Measurements from ENCODE around the gene RPL26.
"Not testable (repeated sequence)": the region's sequence is repeated elsewhere in the genome, so short reads cannot be mapped to it uniquely, and the experiment has no call there.

Gene RPL26

DNA sequence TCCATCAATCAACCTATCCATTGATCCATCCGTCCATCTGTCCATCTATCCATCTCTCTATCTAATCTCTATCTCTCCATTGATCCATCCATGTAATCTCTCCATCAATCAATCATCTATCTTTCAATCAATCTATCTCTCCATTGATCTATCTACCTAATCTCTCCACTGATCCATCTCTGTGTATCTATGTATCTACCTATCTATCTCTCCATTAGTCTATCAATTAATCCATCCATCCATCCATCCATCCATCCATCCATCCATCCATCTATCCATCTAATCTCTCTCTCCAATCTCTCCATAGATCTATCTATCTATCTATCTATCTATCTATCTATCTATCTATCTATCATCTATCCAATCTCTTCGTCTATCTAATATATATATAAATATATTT, 18.1 kb upstream of the RPL26 start:
- no peak for DNase-seq (ENCODE audit: low read depth, low spot score)
- H3K4me3 ChIP-seq (ENCODE audit: low read length) = no peak overlapping the region

DNA sequence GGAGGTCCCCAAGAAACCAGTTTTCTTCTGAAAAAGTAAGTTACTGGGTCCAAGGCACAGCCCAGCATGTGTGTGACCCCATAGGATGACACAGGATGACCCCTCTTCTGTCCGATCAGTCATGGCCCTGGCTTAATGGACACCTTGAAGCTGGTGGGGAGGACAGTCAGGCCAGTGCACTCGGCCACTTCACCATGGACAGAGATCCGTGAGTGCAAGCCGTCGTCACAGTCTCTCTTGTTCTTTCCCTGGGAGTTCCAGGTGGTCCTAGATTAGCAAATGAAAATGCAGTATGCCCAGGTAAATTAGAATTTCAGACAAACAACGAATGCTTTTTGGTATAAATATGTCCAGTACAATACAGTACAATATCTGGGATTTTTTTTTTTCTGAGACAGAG, 16.0 kb upstream of the RPL26 start:
- DNase-seq (ENCODE audit: low read depth, low spot score) = no peak
- H3K4me3 ChIP-seq (ENCODE audit: low read length) = no peak overlapping the region

DNA sequence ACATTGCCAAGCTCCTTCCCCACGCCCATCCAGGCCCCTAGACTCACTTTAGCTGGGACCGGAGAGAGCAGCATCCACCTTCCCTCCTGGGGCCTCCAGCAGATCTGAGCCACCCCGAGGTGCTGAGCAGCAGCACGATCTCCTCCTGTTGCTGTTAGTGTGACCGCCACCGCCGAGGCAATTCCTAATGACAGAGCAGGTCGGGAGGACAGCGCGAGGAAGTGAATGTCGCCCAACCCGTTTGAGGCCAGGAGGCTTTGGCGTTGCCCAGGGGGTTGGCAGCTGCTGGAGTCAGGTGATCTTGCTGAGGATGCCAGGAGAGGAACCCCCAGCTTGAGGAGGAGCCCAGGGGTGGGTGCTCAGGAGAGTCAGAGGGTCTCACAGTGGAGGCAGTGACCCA, 14.6 kb upstream of the RPL26 start, which contains the start of gene RNF222:
TSS of gene RNF222 (minus strand) at position 192 of the 400 bp plus-strand sequence. CDS start 4,366 bp downstream, outside the sequence.
- DNase-seq (ENCODE audit: low read depth, low spot score) = no peak
- H3K4me3 ChIP-seq (ENCODE audit: low read length) = no peak within 1 kb of the TSS

DNA sequence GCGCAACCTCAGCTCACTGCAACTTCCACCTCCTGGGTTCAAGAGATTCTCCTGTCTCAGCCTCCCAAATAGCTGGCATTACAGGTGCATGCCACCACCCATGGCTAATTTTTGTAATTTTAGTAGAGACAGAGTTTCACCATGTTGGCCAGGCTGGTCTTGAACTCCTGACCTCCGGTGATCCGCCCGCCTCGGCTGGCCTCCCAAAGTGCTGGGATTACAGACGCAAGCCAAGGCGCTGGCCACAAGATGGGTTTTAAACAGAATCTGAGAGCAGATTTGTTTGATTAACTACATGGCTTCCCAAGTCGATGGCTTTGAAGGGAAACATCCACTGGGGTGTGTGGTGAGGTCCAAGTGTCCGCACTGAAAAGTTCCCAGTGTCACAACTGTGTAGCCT, 11.5 kb upstream of the RPL26 start:
- DNase-seq (ENCODE audit: low read depth, low spot score); H3K4me3 ChIP-seq (ENCODE audit: low read length): not testable (repeated sequence)

DNA sequence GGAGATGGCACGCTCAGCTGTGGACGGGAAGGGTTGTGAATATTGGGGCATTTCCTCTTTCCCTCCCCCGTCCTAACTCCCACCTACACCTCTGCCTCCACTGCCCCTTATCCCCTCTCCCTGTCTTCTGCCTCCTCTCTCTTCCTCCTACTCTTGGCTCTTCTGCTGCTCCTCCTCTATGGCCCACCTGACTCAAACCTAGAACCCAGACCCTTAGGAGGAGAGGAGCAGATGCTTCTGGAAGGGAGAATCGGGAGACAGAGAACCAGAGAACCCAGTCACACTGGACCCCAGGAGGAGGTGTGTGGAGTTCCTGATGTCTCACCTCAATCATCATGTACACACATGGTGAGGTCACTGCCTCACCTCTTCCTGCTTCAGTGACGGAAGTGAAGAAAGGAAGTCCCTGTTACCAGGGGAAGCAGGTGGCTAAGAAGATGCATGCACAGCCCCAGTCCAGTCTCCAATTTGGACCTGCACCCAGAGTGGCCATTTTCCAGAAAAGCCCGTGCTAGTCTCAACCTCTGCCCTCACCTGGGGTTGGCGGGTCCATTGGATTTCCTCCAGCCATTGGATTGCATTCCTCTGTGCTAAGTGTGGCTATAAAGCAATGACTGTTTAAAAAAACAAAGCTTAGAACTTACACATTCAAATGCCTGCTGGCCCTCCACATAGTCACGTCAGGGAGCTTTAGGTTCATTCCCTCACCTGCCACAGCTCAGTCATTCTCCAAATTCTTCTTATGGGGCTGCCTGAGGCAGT, 10.7 kb upstream of the RPL26 start:
- DNase-seq (ENCODE audit: low read depth, low spot score) = no peak
- H3K4me3 ChIP-seq (ENCODE audit: low read length) = no peak overlapping the region

DNA sequence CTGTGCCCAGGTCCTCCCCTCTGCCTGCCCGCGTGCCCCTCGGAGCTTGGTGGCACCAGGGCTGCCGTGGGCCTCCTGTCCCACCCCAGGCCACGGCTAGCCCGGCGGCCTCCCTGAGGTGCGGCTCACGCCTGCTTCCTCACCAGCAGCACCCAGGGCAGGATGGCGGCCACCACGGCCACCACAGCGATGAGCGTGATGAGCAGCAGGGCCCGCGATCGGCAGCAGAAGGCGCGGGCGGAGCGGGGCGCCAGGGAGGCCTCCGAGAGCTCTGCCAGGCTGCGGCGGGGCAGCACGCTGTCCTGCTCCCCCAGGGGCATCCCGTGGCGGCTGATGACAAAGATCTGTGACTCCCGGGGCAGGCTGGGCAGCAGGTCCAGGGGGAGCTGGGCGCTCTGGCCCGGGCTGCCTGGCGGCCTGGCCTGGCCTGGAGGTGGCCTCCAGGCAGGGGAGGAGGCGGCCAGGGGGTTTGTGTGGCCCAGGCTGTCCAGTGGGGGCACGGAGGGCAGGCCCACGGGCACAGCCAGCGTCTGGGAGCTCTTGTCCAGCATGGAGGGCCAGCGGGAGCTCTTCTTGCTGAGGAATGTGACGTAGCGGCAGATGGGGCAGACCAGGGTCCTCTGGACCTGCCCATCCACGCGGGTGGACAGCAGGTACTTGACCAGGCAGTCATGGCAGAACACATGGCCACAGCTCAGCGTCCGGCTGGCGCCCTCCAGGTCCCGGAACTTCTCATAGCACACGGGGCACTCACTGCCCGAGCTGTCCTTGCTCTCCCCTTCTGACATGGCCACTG, 9.9 kb upstream of the RPL26 start:
- no peak overlapping the region for H3K4me3 ChIP-seq (ENCODE audit: low read length)
- DNase-seq (ENCODE audit: low read depth, low spot score) = no peak

DNA sequence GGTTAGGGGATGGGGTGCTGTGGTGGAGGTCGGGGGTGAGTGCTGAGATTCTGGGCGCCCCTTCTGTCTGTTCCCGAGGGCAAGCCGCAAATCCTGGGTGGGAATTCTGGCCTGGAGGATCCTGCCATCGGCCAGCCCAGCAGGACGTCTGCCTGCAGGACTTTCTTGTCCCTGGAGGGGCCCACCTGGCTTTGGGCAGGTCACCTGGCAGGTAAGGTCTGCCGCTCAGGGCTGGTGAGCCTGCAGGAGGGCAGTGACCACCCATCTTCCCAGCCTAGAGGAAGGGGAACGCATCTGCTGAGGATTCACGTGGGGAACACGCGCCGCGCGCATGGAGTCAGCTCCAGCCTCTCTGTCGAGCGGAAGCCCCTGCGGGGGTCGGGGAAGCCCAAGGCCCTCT, 9.3 kb upstream of the RPL26 start:
- no peak overlapping the region for H3K4me3 ChIP-seq (ENCODE audit: low read length)
- no peak for DNase-seq (ENCODE audit: low read depth, low spot score)

DNA sequence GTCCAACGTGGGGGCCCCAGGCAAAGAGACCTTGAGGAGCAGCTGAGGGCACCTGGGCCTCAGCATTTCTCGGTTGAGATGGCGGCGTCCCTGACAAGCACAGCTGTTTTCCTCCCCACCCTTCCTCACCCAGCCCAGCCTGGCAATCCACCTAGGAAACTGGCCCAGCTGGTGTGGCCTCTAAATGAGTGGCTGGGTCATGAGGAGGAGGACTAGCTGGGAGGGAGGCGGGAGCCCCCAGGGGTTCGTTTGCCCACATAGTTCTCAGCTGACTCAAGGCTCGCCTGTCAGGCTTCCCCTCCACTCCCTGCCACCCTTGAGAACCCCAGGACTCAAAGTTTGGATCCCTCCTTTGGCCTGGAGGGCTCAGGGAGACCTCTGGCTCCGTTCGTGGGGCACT, 8.7 kb upstream of the RPL26 start:
- H3K4me3 ChIP-seq (ENCODE audit: low read length) = no peak overlapping the region
- no peak for DNase-seq (ENCODE audit: low read depth, low spot score)

DNA sequence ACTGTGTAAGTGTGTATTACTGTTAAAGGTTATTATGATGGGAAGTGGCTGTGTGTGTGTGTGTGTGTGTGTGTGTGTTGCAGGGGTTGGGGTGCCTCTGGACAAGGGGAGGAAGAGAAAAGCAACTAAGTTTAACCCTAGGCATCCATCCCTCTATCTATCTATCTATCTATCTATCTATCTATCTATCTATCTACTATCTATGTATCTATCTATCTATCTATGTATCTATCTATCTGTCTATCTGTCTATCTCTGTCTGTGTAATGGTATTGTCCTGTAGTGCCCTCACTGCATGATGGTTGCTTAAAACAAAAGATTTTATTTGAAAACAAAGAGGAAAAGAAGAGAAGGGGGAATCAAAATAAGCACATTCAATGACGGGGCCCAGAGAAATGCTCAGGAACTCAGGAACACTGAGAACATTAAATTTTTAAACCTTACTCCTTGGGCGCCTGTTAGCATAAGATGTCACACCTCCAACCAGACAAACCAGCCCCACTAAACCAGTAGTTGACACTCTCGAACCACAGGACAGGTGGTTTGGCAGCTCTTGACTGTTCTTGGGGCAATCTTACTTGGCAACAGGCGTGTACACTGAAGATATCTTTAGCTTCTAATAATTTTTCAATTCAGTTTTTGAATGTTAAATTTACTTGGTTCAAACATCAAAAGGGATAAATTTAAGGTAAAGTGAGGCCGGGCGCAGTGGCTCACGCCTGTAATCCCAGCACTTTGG, 5.1 kb upstream of the RPL26 start:
- no peak for DNase-seq (ENCODE audit: low read depth, low spot score)

DNA sequence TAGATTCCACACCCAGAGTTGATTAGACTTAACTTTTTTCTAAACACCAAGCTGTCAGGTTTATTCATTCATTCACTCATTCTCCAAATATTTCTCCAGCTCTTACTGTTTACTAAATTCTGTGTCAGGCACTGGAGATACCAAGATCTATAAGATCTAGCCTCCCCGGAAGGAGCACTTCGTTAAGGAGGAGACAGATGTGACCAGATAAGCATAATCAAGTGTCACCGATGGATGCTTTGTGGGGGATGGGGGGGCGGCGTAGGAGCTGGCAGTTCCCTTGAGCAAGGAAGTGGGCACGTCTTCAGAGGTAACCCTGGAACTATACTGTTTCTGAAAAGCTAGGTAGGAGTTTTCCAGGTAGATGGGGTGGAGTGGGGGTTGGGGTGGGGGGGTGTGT, 3.8 kb upstream of the RPL26 start:
- peak overlapping the region; percentile 39 for H3K4me3 ChIP-seq (ENCODE audit: low read length)
- DNase-seq (ENCODE audit: low read depth, low spot score) = peak; percentile 90

More for the DNA sequence above, 5.1 kb upstream of the RPL26 start:
- H3K4me3 ChIP-seq (ENCODE audit: low read length) = no peak overlapping the region

DNA sequence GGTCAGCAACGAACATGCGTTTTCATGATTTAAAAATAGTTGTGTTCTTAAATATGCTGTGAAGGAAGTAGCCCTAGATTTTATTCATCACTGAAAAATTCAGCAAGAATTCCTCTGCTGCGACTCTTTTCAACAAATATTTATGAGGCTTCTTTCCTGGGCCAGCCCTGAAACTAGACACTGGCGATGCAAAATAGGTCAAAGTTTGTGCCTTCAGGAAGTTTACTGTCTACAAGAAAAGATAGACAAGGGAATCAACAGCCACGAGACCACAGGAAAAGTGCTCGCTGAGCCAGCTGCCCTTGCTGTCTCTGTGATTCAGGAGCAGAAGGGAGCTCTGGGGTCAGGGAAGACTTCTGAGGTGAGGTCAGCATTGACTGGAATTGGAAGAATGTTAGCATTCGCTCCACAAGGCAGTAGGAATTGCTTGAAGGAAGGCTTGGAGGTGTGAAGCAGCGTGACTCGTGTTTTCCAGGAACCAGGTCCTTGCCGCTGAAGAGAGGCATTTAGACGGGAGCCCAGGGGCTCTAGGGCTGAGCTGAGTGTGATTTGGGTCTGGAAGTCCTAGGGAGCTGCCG, 1.9 kb upstream of the RPL26 start:
- DNase-seq (ENCODE audit: low read depth, low spot score) = no peak
- peak overlapping the region; percentile 98 for H3K4me3 ChIP-seq (ENCODE audit: low read length)

DNA sequence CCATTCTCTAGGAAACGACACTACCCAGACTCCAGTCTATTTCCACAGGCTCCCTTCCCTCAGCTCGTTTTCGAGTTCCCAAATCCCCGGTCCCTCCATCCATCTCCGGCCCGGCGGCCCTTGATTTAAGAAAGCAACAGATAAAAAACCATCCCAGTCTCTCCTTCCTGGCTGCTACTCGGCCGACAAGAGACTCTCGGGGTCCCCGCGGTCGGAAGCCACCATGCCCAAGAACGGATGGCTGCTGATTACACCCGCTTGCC, 182 bp downstream of the RPL26 start:
- H3K4me3 ChIP-seq (ENCODE audit: low read length) = peak overlapping the region; percentile 98

DNA sequence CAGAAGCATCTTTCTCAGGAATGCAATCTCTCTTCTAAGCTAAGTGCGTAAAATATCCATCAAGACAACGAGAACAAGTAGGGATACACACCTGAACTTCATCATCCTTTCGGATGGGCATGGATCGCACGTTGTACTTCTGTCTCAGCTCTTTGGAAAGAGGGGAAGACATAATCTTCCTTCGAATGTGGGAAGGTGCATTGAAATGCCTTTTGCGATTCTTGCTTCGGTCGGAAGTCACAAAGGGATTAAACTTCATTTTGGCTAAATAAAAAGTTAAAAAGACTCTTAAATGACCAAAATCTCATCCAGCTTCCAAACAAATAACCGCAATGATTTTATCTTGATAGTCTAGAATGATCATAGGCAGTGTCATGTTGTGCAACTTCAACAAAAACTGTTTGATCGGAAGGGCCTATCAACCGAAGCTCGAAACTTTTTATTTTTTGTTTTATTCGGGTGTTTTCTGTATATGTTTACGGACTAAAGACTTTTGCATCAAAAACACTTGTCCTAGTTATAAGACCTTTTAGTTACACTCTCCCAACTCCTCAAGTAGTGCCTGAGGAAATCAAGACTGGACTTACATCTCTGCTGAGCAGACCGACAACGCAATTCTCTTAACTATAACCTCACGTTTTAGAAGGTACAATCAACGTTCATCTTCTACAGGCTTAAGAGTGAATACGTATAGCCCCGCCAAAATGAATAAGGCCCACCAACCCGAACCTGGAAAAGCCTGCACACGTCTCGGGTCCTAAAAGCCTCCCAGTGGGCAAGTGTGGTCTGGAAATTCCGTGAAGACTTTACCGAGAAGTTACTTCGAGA, 727 bp downstream of the RPL26 start:
- H3K4me3 ChIP-seq (ENCODE audit: low read length) = peak overlapping the region; percentile 98
- DNase-seq (ENCODE audit: low read depth, low spot score) = no peak

More for the DNA sequence above, 182 bp downstream of the RPL26 start:
- no peak for DNase-seq (ENCODE audit: low read depth, low spot score)

DNA sequence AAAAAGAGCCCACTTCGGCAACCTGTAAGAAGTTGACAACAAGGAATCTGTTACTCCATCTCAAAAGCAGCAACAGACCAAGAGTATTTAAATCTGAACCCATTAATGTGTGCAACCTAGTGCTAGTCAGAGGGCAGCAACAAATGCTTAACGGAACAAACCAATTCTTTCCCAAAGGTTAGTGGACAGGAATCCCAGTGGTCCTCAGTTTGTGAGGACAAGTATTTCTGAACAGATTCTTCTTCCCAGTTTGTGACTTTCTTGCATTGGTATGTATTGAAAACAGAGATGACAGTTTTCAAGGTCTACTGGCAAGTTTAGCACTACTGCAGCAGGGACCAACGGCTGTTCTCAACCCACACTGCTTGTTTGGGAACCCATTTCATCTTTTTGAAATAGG, 2.9 kb downstream of the RPL26 start:
- no peak overlapping the region for H3K4me3 ChIP-seq (ENCODE audit: low read length)
- no peak for DNase-seq (ENCODE audit: low read depth, low spot score)

DNA sequence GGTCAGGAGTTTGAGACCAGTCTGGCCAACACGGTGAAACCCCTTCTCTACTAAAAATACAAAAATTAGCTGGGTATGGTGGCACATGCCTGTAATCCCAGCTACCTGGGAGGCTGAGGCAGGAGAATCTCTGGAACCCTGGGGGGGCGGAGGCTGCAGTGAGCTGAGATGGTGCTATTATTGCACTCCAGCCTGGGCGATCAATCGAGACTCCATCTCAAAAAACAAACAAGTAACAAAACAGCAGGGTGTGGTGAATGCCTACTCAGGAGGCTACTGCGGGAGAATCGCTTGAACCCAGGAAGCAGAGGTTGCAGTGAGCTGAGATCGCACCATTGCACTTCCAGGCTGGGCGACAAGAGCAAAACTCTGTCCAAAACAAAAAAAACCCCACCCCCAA, 4.9 kb downstream of the RPL26 start:
- DNase-seq (ENCODE audit: low read depth, low spot score); H3K4me3 ChIP-seq (ENCODE audit: low read length): not testable (repeated sequence)

DNA sequence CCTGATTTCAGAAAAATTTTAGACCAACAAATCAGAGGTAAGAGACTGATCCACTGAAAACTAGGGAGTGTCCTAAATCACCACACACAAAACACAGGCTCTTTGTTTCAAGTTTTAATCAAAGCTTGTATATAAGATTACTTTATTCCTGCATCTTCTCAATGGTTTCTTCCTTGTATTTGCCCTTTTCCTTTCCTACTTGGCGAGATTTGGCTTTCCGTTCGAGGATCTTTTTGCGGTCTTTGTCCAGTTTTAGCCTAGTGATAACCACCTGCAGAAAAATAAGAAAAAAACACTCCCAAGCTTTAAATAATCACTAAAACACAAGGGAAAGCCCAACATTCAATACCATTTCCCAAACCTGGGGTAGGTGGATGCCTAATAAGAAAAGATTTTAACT, 5.6 kb downstream of the RPL26 start:
- no peak for DNase-seq (ENCODE audit: low read depth, low spot score)
- H3K4me3 ChIP-seq (ENCODE audit: low read length) = no peak overlapping the region

DNA sequence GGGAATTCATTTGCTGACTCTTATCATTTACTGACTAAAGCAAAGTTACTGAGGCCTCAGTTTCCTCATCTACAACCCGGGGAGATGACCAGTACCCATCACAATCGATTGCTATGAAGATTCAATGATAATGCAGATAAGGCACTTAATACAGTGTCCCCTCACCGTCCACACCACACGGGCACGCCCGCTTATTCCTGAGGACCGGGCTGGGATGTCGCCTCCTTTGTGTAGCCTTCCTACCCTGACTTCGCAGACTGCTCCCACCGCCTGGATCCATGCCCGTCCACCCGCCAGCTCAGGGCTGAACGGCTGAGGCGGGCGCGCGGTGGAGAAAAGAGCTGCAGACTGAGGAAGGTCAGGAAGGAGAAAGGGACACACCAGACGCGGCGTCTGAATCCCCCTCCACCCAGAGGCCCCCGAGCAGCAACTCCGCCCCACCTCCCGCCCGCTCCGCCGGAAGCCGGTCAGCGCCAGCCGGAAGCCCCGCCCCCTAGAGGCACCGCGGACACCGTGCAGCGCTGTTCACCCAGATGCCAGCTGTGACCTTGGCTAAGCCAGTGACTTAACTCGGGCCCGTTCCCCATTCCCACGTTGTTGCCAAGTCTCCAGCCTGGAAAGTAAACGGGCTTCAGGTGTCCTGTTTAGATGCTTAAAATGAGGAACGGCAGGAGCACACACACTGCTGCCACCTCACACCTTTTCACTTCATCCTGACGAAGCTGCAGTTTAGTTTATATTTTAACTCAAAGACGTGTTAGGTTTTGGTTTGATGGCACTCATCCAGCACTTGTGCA, 6.5 kb downstream of the RPL26 start, which contains the start of gene KRABD2:
TSS of gene KRABD2 (minus strand) at position 434 of the 797 bp plus-strand sequence.
- DNase-seq (ENCODE audit: low read depth, low spot score) = peak; percentile 81
- H3K4me3 ChIP-seq (ENCODE audit: low read length) = peak within 1 kb of the TSS; percentile 90

DNA sequence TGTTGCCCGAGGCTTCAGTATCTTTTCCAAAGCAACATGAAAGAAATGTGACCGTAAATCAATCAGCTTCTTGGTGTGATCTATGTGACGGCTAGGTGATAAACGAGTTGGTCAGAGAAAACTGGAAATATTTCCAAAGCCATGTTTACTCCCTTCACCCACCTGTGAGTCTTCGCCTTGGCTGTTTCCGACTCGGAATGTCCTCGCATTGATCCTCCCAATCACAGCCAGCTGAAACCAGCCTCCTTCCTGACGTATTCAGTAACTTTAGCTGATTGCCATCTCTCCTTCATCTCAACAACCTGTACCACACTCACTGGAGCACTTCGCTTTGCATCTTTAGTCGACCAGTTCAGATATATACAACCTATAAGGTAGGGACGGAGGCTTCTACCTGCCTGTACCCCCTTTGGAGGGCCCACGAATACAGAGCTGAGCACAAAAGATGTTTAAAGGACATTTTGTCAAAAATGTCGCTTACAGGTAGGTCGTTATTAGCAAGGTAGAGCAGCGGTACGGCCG, 7.2 kb downstream of the RPL26 start:
- H3K4me3 ChIP-seq (ENCODE audit: low read length) = peak overlapping the region; percentile 90
- no peak for DNase-seq (ENCODE audit: low read depth, low spot score)

All from Jurkat, Clone E6-1 (cell line).